ENCODE measurements around the gene LGR6.
"Not testable (repeated sequence)": the region's sequence is repeated elsewhere in the genome, so short reads cannot be mapped to it uniquely, and the experiment has no call there.

The LGR6 gene

DNA sequence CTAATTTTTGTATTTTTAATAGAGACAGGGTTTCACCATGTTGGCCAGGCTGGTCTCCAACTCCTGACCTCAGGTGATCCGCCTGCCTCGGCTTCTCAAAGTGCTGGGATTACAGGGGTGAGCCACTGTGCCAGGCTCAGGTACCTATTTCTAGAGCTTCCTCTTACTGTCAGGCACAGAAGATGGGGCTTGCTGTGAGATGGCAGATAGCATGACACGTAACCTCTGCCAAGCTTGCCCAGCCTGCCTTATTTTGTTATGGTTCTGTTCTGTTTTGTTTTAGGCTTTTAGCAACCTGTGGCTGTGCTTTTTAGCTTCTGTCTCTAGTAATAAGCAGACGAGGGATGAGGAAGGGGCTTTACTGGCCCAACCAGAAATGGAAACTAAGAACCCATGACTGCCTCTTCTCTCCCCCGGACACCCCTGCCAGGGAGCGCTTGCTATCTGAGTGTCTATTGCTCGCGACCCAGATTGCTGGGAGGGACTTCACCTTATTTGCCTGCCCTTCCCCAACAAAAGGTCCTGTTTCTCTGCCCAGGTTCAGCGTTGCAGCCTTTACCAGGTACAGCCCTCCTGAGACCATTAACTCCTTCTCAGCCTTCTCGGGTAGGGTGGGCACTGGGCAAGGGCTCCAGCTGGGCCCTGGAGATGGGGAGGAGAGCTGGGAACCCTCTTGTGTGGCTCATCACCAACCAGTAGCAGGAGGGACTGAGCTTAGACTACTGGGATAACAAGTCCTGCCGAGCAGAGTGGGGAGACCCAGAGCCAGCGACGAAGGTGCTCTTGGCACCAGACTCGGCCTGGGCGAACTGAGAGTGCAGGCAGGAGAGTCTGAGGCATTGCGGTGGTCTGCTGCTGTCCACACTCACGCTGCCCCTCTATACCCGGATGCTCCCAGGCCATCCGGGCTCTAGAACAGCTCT is 13.5 kb upstream of the LGR6 start:
- ATAC-seq (no peak), DNase-seq (no peak)

DNA sequence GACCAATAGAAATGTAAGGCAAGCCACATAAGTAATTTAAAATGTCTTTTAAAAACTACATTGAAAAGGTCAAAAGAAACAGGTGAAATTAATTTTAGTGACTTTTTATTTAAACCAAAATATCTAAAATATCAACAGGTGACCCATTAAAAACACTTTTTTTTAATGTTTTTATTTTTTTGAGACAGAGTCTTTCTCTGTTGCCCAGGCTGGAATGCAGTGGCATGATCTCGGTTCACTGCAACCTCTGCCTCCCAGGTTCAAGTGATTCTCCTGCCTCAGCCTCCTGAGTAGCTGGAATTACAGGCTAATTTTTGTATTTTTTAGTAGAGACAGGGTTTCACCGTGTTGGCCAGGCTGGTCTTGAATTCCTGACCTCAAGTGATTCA is 12.9 kb upstream of the LGR6 start:
- not testable (repeated sequence) for ATAC-seq, DNase-seq

DNA sequence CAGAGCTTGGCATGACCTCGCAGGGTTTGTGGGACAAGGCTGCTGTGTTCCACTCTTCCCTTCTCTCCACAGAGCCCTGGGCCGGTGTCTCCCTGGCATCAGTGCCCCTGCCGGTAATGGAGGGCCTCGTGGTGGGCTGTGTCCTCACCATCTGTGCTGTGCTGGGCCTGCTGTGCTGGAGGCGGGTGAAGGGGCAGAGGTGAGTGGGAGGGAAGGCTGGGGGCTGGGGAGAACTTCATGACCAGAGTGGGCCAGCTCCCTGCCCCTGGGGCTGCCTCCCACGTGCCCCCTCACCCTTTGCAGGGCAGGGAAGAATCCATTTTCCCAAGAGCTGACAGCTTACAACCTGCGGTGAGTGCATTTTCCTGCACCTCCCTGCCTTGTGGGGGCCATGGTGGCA is 12.0 kb upstream of the LGR6 start:
- DNase-seq (no peak), ATAC-seq (no peak)

DNA sequence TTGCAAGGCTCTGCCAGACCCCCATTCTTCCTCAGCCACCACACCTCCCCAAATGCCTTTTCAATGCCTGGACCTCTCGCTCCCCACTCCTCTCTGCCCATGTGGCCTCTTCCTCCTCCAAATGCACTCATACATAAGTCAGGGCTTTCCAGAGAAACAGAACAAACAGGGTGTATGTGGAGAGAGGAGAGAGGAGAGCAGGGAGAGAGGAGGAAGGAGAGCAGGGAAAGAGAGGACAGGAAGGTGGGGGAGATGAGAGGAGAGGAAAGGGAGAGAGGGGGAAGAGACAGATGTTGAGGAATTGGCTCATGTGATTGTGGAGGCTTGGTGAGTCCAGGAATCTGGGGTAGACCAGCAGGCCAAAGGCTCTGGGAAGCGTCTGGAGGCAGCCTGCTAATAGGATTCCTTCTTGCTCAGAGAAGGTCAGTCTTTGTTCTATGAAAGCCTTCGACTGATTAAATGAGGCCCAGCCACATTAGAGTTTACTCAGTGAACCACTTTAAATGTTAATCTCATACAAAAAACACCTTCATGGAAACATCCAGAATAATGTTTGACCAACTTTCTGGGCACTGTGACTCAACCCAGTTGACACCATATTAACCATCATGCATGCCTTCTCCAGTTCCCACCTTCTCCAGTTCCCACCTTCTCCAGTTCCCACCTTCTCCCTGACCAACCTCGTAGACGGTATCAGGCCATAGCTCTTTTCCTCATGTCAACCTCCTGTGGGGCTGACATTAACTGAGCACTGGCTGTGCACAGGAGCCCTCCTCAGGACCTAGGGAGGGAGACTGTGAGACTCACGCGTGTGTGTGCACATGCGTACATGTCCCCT is 11.3 kb upstream of the LGR6 start:
- DNase-seq: no peak
- no peak for ATAC-seq

DNA sequence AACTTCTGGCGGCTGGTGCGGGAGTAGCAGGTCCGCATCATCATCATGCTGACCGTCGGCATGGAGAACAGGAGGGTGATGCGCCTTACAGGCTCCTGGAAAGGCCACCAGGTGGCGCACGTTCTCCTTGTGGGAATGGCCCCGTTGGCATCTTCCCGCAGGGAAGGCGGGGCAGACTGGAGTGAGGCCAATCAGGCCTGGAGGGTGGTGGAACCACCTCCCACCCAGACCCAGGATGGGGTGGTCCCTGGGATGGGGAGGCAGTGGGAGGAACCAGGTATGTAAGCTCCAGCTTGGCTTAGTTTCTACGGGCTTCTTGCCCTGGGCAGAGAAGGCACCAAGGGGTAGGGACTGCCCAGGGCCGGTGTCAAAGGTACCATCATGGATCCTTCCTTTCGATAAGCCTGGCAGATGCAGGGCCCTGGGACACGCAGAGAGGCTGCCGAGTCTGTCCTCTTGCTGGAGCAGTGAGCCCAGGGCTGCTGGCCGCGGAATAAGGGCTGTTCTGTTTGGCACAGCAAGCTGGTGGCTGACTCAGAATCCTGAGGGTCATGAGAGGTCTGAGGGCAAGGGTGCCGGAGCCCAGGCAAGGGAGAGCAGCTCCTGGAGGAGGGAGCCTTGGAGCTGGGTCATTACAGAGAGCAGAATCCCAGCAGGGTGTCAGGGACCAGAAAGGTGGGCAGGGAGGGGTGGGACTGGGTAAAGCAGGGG is 8.7 kb upstream of the LGR6 start:
- DNase-seq (peak; percentile 90), ATAC-seq (peak; percentile 67)

DNA sequence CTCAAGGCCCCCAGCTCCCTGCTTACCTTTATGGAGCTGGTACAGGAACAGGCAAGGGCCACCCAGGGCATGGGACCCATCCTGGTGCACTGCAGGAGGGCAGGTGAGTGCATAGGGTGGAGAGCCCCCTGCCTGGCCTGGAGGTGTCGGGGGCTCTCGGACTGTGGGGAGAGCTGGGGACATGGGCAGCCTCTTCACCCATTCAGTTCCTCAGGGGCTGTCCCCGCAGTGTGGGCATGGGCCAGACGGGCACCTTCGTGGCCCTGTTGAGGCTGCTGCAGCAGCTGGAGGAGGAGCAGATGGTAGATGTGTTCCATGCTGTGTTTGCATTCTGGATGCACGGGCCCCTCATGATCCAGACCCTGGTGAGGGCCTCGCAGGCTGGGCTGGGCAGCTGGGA is 7.3 kb upstream of the LGR6 start:
- ATAC-seq: no peak

DNA sequence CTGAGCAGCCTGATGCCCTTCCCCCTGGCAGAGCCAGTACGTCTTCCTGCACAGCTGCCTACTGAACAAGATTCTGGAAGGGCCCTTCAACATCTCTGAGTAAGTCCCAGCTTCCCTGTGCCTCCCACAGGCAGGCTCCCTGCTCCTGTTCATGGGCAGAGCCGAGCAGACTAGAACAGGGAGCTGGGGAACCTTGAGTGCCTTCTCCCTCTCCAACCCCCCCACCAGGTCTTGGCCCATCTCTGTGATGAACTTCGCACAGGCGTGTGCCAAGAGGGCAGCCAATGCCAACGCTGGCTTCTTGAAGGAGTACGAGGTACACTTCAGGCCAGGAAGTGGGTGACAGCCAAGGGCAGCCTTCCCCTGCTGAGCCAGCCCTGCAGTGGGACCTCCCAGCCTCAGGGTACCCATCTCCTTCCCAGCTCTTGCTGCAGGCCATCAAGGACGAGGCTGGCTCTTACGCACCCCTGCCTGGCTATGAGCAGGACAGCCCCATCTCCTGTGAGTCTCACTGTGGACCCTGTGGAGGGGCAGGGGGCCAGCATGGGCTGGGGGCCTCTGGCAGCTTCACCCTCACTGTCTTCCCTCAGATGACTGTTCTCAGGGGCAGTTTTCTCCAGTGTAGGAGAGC is 6.4 kb upstream of the LGR6 start:
- DNase-seq: no peak
- no peak for ATAC-seq

More for the DNA sequence above, 7.3 kb upstream of the LGR6 start:
- no peak for DNase-seq

DNA sequence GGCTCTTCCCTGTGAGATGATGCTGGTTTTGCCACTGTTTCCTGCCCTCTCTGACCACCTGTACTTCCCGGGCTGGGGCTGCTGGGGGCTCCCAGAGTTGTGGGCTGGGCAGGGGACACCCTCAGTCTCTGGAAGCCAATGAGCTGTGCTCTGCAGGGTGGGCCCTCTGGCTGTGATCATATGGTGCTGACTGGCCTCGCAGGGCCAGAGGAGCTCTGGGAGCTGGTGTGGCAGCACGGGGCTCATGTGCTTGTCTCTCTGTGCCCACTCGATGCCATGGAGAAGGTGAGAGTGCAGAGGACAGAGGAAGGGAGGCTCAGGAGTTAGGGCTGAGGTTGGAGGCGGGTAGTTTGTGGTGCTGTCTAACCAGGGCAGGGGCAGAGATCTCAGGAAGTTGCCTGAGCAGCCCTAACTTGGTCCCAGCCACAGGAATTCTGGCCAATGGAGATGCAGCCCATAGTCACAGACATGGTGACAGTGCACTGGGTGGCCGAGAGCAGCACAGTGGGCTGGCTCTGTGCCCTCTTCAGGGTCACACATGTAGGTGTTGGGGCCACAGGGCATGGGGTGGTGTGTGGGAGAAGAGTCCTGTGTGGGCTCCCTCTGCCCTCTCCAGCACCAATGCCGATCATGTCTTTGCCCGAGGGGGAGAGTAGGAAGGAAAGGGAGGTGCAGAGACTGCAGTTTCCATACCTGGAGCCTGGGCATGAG is 5.7 kb upstream of the LGR6 start:
- no peak for DNase-seq
- ATAC-seq: no peak

DNA sequence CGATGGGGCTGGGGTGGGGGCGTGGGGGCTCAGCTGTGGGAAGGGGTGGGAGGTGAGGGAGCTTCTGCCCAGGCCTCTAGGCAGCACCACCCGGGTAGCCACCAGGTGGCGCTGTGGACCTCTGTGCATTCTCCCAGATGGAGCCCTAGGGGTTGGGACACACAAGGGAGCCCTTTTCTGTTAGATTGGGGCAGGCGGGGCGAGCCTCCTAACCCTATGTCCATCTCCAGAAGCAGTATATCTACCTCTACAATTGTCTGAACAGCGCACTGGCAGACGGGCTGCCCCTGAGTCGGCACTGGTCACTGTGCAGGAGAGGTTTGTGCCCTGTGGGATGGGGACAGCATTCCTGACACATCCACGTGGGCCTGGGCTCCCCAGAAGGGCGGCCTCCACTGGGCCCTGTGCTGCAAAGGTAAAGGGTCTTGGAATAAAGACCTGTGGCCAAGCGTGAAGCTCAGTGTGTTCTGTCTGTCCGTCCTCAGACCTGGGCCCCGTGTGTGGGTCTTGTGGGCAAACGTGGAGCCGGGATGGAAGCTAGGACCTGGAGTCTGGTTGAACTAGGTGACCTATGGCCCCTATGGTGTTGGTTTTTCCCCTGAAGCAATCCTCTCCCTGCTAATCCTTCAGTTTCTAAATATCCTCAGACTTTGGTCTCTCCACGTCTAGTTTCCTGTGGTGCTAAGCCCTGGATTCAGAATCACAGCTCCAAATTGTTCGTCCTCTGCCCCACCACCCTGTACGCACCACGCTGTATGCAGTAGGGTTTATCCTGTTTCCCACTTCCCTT is 4.4 kb upstream of the LGR6 start:
- peak; percentile 56 for ATAC-seq
- DNase-seq: peak; percentile 89

DNA sequence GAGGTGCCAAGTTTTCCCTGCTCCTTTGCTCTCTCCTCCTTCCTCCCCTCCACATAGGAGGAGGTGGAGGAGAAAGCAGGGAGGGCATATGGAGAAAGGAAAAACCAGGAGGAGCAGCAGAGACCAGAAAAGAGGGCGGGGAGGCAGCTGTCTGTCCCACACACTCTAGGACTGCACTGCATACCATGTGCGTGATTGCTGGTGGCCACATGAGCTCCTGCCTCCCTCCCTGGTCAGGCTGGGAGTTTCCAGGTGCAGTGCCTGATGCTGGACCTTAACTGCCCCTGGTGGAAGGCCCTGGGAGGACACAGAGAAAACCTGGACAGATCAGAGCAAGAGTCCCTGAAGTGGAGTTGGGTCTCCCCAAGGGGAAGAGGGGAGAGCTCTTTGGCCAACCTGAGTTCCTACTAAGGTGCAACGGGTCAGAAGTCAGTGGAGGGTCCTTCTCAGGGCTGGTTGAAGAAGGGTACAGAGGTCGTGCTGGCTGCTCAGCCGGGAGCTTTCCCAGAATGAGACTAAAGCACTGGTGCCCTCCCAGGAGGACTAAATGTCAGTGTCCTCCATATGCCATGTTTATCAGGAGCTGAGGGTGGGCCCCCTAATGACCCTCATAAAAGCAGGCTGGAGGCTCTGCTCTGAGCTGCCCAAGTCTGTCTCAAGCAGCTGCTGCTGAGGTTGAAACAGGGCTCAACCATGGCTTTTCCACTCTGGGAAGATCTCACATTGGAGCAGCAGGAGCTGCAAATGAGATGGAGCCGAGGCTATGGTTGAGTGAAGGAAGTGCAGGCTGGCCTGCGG is 3.5 kb upstream of the LGR6 start:
- DNase-seq (no peak), ATAC-seq (no peak)

DNA sequence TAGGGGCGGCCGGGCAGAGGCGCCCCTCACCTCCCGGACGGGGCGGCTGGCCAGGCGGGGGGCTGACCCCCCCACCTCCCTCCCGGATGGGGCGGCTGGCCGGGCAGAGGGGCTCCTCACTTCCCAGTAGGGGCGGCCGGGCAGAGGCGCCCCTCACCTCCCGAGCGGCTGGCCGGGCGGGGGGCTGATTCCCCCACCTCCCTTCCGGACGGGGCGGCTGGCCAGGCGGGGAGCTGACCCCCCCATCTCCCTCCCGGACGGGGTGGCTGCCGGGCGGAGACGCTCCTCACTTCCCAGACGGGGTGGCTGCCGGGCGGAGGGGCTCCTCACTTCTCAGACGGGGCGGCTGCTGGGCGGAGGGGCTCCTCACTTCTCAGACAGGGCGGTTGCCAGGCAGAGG is 2.2 kb upstream of the LGR6 start:
- not testable (repeated sequence) for DNase-seq, ATAC-seq

DNA sequence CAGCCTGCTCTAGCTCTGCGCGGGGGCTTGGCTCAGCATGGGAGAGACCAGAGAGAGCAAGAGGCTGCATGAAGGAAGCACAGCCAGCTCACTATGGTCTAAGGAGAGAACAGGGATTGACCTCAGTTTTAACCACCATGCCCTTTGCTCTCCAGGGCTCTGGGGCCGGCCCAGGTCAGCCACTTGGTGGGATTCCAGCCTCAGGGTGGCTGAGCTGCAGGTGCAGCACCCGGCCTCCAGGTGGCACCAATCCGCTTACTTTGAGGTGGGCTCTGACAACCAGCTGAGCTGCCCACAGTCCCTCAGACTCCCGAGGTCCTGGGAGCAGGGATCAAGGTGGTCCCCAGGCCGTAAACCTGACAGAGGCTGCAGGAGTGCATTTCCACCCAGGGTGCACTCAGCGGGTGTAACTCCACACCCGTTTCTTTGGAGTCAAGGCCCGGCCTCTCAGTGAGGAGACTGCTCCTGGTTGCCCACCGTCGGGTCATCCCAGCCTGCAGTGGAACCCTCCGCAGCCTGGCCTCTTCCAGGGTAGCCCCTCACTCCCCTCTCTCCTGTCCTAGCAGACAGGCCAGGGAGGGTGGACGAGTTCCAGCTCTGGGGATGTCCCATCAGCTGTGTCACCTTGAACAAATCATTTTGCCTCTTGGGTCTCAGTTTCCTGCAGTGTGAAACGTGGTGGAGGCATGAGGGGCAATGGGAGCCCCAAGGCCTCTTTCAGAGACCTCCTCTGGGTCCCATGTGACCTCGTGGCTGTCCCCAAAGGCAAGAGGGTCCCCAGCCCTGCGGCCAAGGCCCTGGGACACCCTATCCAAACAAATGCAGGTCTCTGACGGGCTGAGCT is 607 bp upstream of the LGR6 start:
- ATAC-seq: peak; percentile 48
- DNase-seq: peak; percentile 75

DNA sequence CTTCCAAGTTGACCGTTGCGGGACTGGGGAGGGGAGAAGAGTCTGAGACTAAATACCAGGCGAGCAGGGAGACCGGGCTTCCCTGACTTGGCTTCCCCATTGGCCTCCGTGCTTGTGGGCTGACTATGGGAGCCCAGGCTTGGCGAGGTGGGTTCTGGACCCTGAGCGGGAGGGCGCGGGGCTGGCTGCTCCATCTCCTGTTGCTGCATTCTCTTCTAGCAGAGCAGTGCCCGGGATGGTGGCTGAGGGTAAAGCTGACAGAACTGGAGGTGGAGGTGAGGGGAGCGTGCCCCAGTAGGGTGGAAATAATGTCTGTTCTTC is 689 bp downstream of the LGR6 start:
- no peak for ATAC-seq
- DNase-seq: no peak

DNA sequence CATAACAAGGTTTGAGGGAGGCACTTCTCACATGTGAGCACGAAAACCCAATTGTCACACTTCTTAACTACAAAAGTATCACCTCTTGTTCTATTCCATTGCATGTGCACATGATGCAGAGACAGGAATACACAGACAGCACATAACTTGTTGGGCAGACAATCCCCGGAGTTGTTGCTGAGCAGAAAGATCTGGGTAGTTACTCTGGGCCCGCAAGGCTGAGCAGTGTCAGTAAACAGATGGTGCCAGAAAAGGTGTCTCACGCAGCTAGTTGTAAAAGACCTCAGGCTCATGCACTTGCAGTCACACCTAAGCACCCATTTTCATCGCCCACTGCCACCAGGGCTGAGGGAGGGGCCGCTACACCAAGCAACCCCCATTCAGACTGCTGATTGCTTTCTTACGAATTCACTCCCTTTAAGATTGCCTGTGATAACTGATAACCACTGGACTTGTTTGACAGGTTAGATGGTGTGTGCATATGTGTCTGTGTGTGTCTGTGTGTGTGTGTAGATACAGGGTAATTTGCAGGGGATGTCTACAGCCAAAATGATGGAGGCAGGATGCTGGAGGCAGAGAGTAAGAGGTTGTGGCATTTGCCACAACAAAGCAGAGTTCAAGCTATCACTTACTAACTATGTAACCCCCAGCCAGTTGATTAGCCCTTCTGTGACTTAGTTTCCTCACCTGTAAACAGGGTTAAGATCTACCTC is 4.2 kb downstream of the LGR6 start:
- DNase-seq: no peak
- ATAC-seq: no peak

DNA sequence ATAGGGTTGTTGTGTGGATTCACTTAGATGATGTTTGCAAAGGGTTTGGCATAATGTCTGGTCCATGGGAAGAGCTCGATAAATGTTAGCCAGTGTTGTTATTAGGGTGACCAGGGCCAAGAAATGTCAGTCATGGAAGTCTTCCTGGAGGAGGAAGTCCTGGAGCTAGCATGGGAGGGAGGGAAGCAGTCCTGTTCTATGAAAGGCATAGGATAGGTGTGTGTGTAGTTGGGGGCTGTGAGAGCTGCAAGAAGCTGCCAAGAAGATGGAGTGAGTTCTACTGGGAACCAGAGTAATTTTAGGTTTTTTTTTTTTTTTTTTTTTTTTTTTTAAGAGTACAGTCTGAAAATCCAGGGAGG is 4.7 kb downstream of the LGR6 start:
- DNase-seq (no peak), ATAC-seq (no peak)

DNA sequence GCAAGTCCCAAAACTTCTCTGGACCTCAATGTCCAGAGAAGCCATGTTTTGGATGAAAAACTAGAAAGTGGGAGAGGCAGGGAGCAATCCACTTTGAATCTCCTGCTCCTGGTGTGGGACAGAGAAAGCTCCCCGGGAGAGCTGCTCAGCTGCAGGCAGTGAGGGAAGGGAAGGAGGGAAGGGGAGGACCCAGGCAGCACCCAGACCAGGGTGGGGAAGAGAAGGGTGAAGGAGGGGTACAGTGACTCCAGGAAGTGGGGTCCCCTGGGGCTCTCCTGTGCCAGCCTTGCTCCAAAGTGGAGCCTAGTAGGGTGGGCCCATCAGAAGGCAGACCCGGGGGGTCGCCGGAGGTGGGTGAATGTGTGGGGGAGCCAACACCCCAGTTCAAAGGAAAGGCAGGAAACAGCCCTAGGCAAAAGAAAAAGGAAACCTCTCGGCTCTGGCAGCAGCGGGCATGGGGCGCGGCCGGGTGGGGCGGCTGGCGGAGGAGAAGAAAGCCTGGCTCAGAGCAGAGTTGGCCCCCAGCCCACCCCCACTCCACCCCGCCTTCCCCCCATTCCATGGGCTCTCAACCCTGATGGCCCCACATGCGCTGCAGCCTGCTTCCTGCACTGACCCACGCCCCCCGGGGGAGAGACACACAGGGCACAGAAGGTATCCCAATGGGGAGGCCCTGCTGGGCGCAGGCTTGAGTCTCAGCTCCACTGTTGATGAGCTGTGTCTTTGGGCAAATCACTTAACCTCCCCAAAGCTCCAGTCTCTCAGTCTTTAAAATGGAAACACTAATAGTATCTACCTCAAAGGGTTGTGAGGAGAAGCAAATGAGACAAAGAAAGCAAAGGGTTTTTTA is 5.7 kb downstream of the LGR6 start:
- DNase-seq (no peak), ATAC-seq (no peak)

DNA sequence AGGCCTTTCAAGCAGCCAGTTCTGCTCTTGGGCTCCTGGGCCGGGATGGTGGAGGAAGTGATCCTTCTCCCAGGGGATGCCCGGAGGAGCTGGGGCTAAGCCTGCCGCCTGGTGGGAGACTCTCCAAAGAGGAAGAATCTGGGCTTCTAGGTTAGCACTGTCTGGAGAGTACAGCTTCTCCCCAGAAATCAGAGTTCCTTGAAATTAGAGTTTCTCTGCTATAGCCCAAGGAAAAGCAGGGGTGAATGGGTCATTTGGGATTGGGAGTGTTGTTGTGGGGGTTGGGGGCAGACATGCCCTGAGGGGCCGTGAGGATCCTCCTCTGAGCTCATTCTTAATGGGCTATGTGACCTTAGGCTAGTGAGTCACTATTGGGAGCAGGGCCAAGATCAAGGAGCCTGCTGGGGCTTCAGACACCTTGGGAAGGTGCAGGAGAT is 6.5 kb downstream of the LGR6 start:
- no peak for DNase-seq
- no peak for ATAC-seq
